ENCODE results near the gene EYA3.

EYA3 gene

DNA sequence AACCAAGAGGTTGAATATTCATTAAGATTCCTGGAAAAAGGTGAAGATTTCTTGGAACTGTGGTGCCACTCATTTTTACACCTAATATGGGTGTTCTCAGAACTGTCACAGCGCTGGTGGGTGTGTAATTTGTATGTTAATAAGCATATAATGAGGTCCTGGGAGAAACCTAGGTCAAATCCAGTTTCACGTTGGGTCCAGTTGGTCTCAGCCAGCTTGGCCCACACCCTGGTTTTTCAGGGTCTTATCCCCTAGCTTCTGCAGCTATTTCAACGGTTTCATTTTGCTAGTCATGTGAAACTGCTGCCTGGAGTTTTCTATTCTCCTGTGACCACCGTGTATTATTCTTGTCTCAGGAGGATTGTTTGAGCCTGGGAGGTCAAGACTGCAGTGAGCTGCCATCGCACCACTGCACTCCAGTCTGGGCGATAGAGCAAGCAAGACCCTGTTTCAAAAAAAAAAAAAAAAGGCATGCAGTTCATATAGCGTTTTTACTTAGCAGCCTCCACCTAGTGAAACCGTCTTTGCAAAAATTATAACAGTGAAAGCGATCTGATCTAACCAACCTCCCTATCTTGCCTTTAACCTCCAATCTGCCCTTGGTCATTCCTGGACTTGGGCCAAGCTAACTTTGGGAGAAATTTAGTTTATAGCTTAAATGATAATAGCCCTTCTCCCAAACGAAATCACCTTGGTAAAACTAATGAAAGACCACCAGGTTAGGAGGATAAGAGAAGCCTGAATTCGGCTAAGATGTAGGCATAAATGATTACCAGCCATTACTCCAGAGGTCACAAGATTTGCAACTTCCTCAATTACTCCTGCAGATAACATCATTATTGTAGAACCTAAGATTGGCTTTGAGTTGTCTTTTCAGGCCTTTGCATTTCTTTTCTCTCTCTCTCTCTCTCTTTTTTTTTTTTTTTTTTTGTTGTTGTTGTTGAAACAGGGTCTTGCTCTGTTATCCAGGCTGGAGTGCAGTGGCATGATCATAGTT, 44.1 kb upstream of the EYA3 start:
- TF ChIP-seq ZFX (IDR thresholded peaks at IDR 0.05; ENCODE audit: borderline replicate concordance): no peak
- TF ChIP-seq, protein P1, sequence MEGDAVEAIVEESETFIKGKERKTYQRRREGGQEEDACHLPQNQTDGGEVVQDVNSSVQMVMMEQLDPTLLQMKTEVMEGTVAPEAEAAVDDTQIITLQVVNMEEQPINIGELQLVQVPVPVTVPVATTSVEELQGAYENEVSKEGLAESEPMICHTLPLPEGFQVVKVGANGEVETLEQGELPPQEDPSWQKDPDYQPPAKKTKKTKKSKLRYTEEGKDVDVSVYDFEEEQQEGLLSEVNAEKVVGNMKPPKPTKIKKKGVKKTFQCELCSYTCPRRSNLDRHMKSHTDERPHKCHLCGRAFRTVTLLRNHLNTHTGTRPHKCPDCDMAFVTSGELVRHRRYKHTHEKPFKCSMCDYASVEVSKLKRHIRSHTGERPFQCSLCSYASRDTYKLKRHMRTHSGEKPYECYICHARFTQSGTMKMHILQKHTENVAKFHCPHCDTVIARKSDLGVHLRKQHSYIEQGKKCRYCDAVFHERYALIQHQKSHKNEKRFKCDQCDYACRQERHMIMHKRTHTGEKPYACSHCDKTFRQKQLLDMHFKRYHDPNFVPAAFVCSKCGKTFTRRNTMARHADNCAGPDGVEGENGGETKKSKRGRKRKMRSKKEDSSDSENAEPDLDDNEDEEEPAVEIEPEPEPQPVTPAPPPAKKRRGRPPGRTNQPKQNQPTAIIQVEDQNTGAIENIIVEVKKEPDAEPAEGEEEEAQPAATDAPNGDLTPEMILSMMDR (IDR thresholded peaks at IDR 0.05): no peak
- H3K27ac ChIP-seq: no peak overlapping the region

DNA sequence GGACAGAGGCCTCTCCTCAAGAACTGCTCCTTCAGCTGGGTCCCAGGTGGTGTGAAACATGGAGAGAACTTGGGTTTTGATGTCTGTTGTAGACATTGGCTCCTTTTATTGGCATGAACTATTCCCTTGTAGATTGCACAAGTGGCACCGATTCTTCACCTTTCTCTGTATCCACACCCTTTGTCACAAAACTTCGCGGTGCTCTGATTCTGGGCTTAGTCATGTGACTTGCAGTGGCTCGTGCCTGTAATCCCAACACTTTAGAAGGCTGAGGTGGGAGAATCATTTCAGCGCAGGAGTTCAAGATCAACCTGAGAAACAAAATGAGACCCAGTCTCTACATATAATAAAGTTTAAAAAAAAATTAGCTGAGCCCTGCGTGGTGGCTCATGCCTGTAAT, 42.5 kb upstream of the EYA3 start:
- no peak overlapping the region for H3K27ac ChIP-seq
- TF ChIP-seq ZFX (IDR thresholded peaks at IDR 0.05; ENCODE audit: borderline replicate concordance): no peak
- TF ChIP-seq, protein P1 (IDR thresholded peaks at IDR 0.05): no peak

DNA sequence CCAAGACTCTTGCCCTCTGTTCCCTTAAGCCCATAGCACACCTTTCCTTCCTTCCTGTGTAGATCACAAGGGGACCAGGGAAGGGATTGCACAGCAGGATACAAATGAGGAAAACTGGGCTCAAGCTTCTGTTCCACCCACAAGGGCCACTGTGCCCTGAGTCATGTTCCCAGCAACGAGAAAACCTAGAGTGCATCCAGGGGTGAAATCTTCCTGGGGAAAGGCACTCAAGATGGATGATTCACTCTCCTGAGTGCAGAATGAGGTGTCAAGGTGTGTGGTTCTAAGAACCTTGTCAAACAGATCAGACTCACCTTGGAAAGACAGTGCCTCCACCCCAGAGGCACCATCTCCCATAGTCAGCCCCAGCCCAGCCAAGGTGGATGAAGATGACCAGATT, 40.7 kb upstream of the EYA3 start:
- no peak overlapping the region for H3K27ac ChIP-seq

DNA sequence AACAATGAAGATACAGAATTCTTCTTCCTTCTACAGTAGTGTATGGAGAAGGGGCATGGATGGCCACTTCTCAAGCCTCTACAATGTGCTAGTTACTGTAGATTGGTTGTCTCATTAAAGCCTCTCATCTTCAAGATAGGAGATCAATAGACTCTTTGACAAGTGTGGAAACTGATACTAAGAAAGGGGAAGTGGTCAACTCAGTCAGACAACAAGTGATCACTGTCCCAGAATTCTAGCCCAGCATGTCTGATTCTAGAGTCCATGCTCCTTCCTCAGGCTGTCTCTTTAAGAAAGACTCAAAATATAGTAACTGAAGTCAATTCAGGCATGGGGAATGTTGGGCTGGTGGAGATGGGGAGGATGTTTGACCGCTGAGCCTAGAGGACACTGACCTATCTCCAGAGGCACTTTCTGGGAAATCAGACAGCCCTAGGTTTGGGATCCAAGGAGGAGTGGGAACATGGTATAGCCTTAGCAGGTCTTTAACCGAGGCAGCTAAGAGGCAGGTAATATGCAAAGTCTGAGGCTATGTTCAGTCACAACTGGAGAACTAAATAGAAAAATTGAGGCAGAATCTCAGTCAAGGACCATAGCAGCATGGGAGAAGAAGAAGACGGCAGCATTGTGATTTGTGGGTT, 39.3 kb upstream of the EYA3 start:
- no peak overlapping the region for H3K27ac ChIP-seq
- TF ChIP-seq, protein P1 (IDR thresholded peaks at IDR 0.05): no peak
- TF ChIP-seq ZFX (IDR thresholded peaks at IDR 0.05; ENCODE audit: borderline replicate concordance): no peak

More for the DNA sequence above, 40.7 kb upstream of the EYA3 start:
- no peak for TF ChIP-seq ZFX (IDR thresholded peaks at IDR 0.05; ENCODE audit: borderline replicate concordance)
- TF ChIP-seq, protein P1 (IDR thresholded peaks at IDR 0.05): no peak

DNA sequence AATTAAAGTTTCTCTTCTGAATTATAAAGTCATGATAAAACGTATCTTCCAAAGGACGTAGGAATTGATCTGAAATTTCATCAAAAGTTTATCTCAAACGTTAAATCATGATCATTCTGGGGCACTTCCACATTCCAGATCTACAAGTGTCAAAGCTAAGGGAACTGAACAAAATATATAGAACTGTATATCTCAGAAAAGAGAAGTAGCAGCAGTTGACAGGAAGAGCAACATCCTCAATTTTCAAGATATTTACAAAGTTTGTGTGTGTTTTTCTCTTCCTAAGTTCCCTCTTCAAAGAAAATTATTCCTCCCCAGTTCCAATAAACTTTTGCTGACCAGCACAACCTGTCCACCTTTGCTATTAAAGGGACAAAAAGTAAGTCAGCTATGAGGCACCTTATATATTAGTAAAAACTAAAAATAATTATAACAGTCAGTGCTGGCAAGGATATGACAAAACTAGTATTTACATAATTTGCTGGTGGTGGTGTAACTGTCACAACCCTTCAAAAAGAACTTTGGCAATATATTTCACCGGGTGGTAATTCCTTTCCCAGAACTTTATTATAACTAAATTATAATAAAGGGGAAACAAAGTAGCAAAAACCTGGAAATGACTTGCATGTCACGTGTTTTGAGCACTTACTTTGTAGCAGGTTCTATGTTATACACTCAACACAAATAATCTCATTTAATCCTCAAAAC, 38.5 kb upstream of the EYA3 start:
- no peak for TF ChIP-seq ZFX (IDR thresholded peaks at IDR 0.05; ENCODE audit: borderline replicate concordance)
- TF ChIP-seq, protein P1 (IDR thresholded peaks at IDR 0.05): no peak
- H3K27ac ChIP-seq: no peak overlapping the region

DNA sequence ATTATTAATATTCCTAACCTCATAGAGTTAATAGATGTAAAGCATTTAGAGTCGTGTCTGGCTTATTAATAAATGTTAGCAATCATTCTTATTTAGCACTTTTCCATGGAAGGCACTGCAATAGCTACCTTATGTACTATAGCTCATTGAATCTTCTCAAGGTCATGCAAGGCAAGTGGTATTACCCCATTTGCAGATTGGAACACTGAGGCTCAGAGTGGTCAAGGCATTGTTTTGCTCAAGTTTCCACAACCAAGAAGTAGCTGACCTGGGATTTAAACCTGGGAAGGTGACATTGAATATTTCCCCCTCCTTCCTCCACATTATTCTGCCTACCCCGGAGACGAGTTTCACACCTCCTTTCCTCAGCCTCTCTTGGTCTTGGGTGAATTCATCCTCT, 37.8 kb upstream of the EYA3 start:
- no peak for TF ChIP-seq ZFX (IDR thresholded peaks at IDR 0.05; ENCODE audit: borderline replicate concordance)
- TF ChIP-seq, protein P1 (IDR thresholded peaks at IDR 0.05): no peak
- H3K27ac ChIP-seq: no peak overlapping the region

All from 22Rv1 (cell line).